Stimulated activated CD4-positive, alpha-beta T cell treated with anti-CD3 and anti-CD28 coated beads, Interleukin-1b, Interleukin-23, amount 100 ng/mL, for 24 hours (primary cell): ENCODE measurements around the gene GKN2.

Source experiments
- DNase-seq, 4 experiments: peaks; one replicate each; pipeline ENCODE4 v3.0.0-alpha.2; 2020; ENCODE audit warnings: low read depth in 4 of 4, low spot score in 1 of 4

The GKN2 gene, protein sequence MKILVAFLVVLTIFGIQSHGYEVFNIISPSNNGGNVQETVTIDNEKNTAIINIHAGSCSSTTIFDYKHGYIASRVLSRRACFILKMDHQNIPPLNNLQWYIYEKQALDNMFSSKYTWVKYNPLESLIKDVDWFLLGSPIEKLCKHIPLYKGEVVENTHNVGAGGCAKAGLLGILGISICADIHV

DNA sequence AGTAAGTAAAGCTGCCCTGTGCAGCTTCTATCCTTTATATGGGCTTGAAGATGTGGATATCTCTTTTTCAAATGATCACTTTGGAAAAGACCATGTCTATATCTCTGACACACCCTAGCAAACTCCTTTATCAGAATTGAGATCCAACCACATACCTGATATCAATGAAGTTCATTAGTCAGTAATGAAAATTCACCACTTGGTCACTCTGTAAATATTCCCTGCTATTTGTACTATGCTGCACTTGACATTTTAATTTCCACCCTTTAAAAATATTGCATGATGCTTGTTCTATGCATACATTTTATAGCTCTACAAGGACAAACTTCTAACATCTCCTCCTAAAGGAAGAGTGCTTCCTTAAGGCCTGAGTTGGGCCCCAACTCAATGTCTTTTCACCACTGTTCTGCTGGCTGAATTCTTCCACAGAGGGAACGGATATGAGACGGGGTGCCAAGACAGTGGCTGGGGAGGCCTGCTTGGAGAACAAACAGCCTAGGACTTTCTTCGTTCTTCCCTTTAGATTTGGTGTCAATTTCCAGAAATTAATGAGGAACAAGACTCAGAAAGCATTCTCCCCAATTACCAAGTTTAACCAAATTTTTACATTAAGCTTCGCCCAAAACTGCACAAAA lies at the start of gene GKN2:
Gene GKN2, minus strand, starts transcription at position 7 of the 635 bp plus-strand sequence. CDS start 32 bp downstream, outside the sequence.
- no peak for DNase-seq

DNA sequence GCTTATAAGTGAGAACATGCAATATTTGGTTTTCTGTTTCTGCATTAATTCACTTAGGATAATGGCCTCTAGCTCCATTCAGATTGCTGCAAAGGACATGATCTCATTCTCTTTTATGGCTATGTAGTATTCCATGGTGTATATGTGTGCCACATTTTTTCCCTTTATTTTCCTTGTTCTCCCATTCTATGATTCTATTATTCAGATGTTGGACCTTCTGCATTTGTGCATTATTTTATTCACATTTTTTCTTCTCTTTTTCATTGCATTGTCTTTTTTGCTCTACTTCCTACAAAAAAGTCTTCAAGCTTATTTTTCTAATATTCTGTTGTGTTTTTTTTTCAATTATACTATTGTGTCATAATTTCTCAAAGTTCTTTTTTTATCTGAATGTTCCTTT lies 49.2 kb upstream of the GKN2 start:
- DNase-seq: no peak

DNA sequence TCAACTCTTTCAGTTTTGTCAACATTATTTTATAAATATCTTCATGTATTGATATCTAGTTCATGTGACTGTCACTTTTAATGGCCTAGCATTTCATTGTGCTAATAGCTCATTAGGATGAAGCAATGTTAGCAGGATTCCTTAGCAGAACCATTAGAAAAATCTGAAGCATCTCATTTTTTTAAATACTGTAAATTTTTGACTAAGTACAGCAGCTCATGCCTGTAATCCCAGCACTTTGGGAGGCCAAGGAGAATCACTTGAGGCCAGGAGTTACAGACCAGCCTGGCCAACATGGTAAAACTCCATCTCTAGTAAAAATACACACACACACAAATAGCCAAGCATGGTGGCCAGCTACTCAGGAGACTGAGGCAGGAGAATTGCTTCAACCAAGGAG lies 44.7 kb upstream of the GKN2 start:
- no peak for DNase-seq

DNA sequence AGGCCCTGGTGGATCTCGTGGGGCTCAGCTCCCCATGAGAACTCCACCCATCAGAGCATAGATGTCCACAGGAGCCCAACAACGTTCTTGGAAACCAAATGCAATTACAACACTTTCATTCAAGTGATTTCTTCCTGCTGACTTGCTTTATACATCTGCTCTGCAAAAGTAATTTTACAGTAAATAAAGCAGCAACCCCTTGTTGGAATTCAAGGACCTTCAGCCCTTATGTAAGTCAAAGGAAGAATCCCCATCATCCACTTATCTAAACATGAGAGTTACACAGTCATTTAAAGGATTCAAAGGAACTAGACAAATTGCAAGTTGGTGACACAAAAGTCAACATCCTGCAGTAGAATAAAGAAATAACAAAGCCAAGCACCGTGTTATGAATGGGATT lies 43.2 kb upstream of the GKN2 start:
- DNase-seq: no peak

DNA sequence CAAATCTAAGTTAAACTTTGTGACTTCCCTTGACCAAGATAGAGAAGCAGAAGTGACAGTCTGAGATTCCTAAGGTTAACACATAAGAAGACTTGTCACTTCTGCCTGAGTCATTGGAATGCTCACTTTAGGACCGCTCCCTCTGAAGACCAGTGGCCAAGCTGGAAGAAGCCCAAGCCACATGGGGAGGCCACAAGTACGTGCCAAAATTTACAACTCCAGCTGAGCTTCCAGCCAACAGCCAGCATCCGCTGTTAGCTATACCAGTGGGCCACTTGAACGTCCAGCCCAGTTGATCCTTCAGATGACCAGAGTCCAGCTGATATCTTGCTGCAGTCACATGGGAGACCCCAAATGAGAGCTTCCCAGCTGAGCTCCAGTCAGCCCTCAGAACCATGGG lies 42.2 kb upstream of the GKN2 start:
- no peak for DNase-seq

DNA sequence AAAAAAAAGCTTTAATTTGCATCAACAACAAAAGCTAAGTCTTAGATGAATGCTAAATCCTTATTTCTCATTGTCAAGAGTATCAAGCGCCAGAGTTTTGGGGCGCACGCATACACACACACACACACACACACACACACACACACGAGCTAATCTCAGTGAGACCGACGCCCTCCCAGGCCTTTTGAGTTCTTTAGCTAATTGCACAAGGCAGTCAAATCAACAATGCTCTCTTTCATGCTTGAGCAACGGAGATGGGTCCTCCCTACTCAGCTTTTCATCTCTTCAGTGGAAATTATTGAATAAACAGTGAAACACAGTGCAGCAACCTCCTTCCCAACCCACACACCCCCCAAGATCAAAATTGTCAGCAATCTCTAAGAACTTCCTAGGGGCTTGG lies 41.0 kb upstream of the GKN2 start:
- DNase-seq: no peak

DNA sequence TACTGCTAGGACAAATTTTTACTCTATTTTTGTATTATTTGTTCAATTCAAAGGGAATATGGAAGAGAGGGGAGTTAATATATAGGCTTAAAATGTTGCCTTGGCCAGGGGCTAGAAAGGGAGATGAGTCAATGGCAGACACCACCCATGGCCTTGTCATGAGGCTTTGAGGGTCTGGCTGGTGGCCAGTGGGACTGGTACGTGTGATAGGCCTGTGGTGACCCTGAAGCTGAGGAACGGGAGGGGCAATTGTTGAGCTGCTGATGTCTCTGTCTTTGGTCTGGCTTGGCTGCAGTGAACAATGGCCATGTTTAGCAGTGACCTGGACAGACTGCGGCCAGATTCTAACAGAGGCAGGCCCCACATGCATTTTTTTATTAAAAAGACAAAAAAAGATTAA lies 40.2 kb upstream of the GKN2 start:
- no peak for DNase-seq

DNA sequence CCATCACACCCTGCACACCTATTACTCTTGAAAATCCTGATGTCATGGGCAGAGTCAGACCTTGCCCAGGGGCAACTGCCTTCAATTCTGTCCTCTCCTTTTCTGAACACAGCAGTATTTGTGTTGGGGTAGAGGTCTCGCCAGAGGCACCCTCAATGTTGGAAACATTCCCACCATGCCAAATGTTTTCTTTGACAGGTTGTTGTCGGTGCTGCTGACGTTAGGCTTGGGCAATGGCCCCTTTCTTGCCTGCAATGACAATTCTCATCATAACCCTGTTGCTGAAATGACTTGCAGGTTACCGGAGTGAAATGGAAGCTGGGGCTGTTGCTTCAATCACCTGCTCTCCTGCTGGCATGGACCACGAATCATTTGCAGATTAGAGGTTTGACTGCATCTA lies 39.6 kb upstream of the GKN2 start:
- no peak for DNase-seq

DNA sequence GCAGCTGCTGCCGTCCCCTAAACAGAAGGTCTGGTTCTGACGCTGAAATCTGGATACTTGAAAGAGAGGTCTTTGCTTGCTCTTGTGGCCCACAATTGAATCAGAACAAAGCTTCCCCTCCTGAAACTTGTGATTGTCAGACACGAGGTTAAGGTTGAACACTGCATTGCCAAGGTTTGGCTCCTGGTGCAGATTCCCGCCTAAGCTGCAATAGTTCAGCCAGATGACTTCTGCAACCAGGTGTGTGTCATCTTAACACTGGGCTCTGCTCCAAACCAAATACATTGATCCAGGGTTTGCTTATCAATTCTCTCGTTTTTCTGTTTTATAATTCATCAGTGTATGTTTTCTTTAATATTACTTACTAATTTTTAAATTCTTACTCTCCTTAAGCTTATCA lies 36.3 kb upstream of the GKN2 start:
- no peak for DNase-seq

DNA sequence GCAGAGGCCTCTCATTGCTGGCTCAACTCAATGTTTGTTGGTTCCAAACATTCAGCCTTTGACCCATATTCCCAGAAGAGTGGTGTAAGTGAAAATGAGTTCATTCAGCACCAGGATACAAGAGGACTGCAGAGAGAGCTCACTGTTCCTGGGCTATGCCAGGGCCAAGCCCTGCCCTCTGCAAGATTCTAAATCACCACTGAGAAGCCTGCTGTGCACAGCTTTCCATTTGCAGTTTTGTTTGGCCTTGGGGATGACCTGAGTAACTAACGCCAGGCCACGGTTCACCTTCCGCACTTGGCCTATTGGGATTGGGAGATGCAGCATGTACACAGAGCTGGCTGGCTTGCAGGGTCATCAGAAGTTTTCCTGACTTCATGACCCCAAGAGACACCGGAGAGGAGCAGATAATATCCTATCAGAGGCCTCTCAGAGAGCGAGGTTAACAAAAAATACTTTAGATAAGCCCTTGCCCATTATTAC lies 34.4 kb upstream of the GKN2 start:
- no peak for DNase-seq

DNA sequence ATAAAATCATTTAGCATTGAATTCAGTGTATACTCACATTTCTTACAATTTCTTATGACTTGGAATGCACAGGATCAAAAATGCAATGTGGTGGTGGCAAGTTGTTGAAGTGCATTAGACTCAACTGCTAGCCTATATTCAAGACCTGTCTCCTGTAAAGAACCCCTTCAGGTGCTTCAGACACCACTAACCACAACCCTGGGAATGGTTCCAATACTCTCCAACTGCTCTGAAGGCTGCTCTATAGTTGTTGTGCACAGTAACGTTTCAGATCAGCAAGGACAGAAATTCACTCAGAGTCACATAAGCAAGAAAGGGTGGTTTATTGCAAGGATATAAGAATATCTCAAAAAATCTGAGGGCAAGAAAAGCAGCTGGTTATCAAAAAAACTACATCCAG lies 28.3 kb upstream of the GKN2 start:
- no peak for DNase-seq

DNA sequence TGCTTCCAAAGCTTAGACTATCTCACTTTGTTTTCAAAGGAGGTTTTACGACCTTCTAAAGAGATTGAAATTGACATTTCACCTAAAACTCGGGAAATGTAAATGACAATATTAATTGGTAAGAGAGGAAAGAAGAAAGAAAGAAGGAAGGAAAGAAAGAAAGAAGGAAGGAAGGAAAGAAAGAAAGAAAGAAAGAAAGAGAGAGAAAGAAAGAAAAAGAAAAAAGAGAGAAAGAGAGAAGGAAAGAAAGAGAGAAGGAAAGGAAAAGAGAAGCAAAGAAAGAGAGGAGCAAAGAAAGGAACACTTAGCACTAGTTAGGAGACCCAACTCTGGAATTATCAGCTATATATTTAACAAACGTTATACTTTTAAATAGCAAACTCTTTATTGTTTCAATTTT lies 25.4 kb upstream of the GKN2 start:
- DNase-seq: no peak

DNA sequence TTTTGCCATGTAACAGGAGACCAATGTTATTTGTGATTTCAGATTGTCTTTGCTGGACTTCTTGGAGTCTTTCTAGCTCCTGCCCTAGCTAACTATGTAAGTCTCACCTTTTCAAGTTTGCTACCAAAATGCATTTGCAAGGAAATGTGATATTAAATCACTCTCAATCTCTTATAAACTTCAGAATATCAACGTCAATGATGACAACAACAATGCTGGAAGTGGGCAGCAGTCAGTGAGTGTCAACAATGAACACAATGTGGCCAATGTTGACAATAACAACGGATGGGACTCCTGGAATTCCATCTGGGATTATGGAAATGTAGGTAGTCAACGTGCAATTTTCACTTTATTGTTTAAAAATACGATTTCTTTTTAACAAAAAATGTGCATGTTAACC lies 24.8 kb upstream of the GKN2 start:
- no peak for DNase-seq

DNA sequence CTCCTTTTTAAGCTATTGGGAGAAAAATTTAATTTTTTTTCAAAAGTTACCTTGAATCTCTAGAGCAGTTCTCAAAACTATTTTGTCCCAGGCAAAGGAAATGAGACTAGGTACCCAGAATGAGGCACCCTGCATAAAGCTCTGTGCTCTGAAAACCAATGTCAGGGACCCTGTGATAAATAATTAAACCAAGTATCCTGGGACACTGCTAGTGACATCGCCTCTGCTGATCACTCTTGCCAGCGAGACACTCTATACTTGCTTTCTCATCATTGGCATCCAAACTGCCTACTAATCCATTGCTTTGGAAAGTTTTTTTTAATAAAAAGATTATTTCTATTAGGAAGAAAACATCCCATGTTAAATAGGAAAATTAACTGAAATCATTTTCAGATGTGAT lies 23.2 kb upstream of the GKN2 start:
- DNase-seq: no peak

DNA sequence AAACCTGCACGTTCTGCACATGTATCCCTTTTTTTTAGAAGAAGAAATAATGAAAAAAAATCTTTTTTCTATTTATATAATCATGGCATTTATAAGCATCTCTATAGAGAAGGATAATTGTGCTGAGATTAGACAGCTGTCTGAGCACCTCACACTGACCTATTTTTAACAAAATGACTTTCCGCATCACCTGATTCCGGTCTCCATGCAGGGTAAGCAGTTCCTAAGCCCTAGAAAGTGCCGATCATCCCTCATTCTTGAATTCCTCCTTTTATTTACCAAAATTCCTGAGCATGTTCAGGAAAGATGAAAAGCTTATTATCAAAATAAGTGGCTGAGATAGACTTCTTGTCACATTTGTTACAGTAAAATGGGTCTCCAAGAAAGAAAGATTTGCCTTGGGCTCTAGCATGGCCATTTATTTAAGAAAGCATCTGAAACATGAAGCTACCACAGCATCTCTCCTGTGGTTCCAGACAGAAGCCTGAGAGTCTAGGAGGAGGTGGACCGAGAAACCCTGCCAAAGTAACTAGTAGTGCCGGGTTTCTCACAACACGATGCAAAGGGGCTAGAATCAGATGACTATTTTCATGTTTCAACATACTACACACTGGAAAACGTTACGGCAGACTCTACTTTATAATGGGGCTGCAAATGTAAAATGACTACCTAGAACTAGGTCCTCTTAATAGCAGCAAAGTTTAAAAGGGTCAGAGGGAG lies 22.4 kb upstream of the GKN2 start:
- no peak for DNase-seq

DNA sequence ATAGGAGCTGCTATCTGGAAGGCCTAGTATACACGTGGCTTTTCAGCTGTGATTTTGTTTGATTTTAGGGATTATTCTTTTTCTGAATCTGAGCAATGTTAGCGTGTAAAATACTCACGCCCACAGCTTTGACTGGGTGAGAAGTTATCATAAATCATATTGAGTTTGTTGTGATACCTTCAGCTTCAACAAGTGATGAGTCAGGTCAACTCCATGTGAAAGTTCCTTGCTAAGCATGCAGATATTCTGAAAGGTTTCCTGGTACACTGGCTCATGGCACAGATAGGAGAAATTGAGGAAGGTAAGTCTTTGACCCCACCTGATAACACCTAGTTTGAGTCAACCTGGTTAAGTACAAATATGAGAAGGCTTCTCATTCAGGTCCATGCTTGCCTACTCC lies 21.6 kb upstream of the GKN2 start, which contains the start of gene GKN1:
Gene GKN1, plus strand, starts transcription at position 386 of the 400 bp plus-strand sequence. CDS start 42 bp downstream, outside the sequence.
- DNase-seq: no peak

DNA sequence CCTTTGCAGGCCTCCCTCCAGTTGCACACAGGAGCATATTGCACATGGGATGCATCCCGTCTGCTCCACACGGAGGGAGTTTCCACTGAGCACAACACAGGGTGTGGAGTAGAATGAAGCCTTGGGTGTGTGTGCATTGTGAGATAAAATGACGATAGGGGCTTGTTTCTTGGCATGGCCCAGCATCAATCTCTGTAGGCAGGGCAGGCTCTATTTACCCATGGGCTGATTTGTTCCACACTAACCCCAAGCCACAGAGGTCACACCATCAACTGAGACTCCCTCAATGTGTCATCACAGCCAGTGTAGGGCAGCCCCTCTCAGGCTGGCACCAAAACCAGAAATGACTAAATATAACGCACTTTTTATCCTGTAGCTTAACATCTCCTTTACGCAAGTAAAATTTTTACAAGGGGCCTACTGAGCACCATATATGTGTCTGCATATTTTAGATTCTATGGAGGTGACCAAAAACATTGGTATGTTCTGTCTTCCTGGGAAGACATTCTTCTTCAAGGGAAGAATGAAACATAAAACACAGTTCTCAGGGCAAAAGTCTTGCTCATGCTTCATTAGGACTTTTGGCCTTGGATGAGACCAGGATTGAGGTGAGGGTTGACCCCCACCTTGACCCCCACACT lies 19.0 kb upstream of the GKN2 start:
- no peak for DNase-seq

DNA sequence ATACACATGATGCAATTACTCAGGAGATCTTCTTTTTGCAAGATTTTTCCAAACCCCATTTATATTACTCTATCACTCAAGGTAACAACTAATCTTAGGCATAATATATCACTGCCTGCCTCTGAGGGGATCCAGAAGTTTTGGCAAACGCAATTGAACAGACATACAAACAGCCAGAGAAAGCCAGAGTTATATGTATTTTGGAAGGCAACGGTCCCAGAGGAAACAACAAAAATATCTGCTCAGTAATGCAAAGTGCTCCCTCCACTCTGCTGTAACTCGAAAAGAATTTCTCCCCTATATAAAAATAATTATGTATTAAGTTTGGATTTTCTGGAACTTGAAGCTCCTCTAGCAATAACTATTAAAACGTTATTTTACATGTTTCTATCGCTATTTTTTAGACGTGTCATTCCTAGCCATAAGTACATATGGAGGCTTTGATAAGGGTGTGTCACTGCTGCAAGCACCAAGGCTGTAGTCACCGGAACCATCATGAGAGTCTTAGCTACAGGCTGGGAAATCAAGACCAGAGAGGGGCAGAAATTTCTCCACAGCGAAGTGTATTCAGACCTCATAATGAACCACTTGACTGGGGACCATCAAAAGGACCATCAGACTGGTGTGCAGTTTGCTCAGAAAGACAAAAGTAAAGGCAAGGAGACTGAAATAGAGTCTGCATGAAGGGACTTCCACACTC lies 18.0 kb upstream of the GKN2 start:
- DNase-seq: no peak

DNA sequence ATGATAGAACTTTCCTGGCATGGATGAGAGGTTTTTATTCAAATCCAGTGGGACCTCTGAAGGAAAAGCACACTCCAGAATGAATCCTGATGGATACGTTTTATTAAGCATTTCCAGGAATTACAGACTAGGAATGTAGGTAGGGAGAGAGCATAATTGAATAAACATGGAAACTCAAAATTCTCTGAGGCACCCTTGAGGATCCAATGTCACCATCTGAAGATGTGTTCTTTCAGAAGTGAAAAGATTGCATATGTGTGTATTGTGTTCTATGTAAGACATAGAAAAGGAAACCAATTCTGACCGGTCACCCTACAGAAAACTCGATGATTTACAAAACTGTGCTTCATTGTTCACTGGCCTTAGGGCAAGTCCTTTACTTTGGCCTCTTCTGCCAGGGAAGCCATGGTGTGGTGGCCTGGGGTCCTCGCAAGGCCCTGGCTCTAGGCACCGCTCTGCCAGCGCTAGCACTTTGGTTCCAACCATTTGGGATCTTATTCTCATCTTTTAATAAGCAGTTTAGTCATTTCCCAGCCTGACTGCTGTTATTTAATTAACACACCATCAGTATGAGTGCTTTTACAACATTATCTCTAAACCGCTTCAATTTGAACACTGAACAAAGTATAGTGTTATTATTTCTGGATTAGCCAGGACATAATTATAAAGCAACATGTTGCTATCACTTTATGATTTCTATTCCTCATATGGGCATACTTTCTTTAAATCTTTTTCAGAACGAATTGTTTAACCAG lies 17.2 kb upstream of the GKN2 start:
- DNase-seq: no peak

DNA sequence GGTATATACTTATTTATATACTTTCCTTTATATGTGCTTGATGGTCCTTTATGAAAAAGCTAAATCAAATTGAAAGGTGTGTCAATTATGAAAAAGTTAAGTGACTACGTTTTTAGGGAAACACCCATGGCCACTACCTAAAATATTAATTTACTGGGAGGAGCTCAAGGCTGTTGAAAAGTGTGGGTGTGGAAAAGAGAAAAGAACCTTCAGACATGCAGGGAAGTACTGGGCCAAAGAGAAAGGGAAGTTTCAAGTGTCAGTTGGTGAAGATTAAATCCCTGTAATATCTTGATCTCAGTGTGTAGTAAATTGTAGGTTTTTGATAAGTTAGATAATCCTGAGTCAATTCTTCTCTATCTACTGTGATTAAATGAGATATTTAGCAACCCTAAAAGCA lies 15.5 kb upstream of the GKN2 start:
- DNase-seq: no peak

DNA sequence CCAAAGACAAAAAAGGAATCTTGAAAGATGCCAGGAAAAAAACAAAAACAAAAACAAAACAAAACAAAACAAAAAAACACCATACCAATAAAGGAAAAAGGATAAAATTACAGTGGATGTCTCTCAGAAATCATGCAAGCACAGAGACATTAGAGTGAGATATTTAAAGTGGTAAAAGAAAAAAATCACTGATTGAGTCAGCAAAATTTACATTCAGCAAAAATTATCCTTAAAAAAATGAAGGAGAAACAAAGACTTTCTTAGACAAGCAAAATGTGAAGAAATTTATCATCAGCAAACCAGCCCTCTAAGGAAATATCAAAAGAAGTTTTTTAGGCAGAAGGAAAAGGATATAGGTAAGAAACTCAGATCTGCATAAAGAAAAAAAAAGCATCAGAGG lies 11.6 kb upstream of the GKN2 start:
- DNase-seq: no peak
